ENCODE data around the gene PTX4.
"Not testable (repeated sequence)": the region's sequence is repeated elsewhere in the genome, so short reads cannot be mapped to it uniquely, and the experiment has no call there.

PTX4 gene

GRCh38 chr16:1444730-1445517 is 43.8 kb downstream of the PTX4 start:
- Histone ChIP-seq H3K9me3 (ENCODE audit: control insufficient read depth in 1 of 2, low read length in 2 of 2) (no peaks in the 10 kb centered on the region), H3K4me3 (ENCODE audit: low read depth in 1 of 2, low read length in 2 of 2) (no peak overlapping the region), H3K27ac (ENCODE audit: low read length) (no peak overlapping the region)

GRCh38 chr16:1443980-1444729 is 44.6 kb downstream of the PTX4 start, which contains the start of gene CCDC154:
Gene CCDC154, minus strand, starts transcription at chr16:1444556. Its CDS starts 234 bp downstream, at chr16:1444322.
- Histone ChIP-seq H3K27ac (ENCODE audit: low read length) (no peak within 1 kb of the TSS), H3K36me3 (ENCODE audit: control insufficient read depth in 1 of 2, insufficient read depth in 2 of 2, low read length in 2 of 2) (peaks cover 0 to 38% of the 10 kb centered on the region in 2 donors), H3K4me3 (ENCODE audit: low read depth in 1 of 2, low read length in 2 of 2) (no peak within 1 kb of the TSS), H3K9me3 (ENCODE audit: control insufficient read depth in 1 of 2, low read length in 2 of 2) (no peaks in the 10 kb centered on the region), H3K4me1 (ENCODE audit: control insufficient read depth in 1 of 2, insufficient read depth in 2 of 2, low read length in 2 of 2) (no peaks in the 10 kb centered on the region), H3K27me3 (ENCODE audit: low read depth, low read length) (no peaks in the 10 kb centered on the region)

More at GRCh38 chr16:1444730-1445517, 43.8 kb downstream of the PTX4 start:
- Histone ChIP-seq H3K36me3 (ENCODE audit: control insufficient read depth in 1 of 2, insufficient read depth in 2 of 2, low read length in 2 of 2) (peaks cover 0 to 45% of the 10 kb centered on the region in 2 donors), H3K4me1 (ENCODE audit: control insufficient read depth in 1 of 2, insufficient read depth in 2 of 2, low read length in 2 of 2) (no peaks in the 10 kb centered on the region), H3K27me3 (ENCODE audit: low read depth, low read length) (no peaks in the 10 kb centered on the region)

- H3K9me3 ChIP-seq (ENCODE audit: control insufficient read depth in 1 of 2, low read length in 2 of 2) = no peaks in the 10 kb centered on the region
- peaks cover 0 to 31% of the 10 kb centered on the region in 2 donors for H3K36me3 ChIP-seq (ENCODE audit: control insufficient read depth in 1 of 2, insufficient read depth in 2 of 2, low read length in 2 of 2)
- H3K27me3 ChIP-seq (ENCODE audit: low read depth, low read length) = no peaks in the 10 kb centered on the region
- no peaks in the 10 kb centered on the region for H3K4me1 ChIP-seq (ENCODE audit: control insufficient read depth in 1 of 2, insufficient read depth in 2 of 2, low read length in 2 of 2)
- H3K27ac ChIP-seq (ENCODE audit: low read length) = no peak overlapping the region
- no peak overlapping the region for H3K4me3 ChIP-seq (ENCODE audit: low read depth in 1 of 2, low read length in 2 of 2)
Measured at GRCh38 chr16:1443403-1443973, 45.3 kb downstream of the PTX4 start.

GRCh38 chr16:1442697-1443096 is 46.0 kb downstream of the PTX4 start:
- no peaks in the 10 kb centered on the region for H3K27me3 ChIP-seq (ENCODE audit: low read depth, low read length)
- H3K4me3 ChIP-seq (ENCODE audit: low read depth in 1 of 2, low read length in 2 of 2) = no peak overlapping the region
- peaks cover 0 to 24% of the 10 kb centered on the region in 2 donors for H3K36me3 ChIP-seq (ENCODE audit: control insufficient read depth in 1 of 2, insufficient read depth in 2 of 2, low read length in 2 of 2)
- H3K9me3 ChIP-seq (ENCODE audit: control insufficient read depth in 1 of 2, low read length in 2 of 2) = no peaks in the 10 kb centered on the region
- H3K27ac ChIP-seq (ENCODE audit: low read length) = no peak overlapping the region
- no peaks in the 10 kb centered on the region for H3K4me1 ChIP-seq (ENCODE audit: control insufficient read depth in 1 of 2, insufficient read depth in 2 of 2, low read length in 2 of 2)

GRCh38 chr16:1441391-1441829 is 47.3 kb downstream of the PTX4 start:
- Histone ChIP-seq H3K27me3 (ENCODE audit: low read depth, low read length) (no peaks in the 10 kb centered on the region), H3K9me3 (ENCODE audit: control insufficient read depth in 1 of 2, low read length in 2 of 2) (no peaks in the 10 kb centered on the region), H3K27ac (ENCODE audit: low read length) (no peak overlapping the region), H3K36me3 (ENCODE audit: control insufficient read depth in 1 of 2, insufficient read depth in 2 of 2, low read length in 2 of 2) (peaks cover 0 to 11% of the 10 kb centered on the region in 2 donors), H3K4me1 (ENCODE audit: control insufficient read depth in 1 of 2, insufficient read depth in 2 of 2, low read length in 2 of 2) (no peaks in the 10 kb centered on the region), H3K4me3 (ENCODE audit: low read depth in 1 of 2, low read length in 2 of 2) (no peak overlapping the region)

- H3K4me3 ChIP-seq (ENCODE audit: low read depth in 1 of 2, low read length in 2 of 2); H3K27ac ChIP-seq (ENCODE audit: low read length); H3K27me3 ChIP-seq (ENCODE audit: low read depth, low read length); H3K9me3 ChIP-seq (ENCODE audit: control insufficient read depth in 1 of 2, low read length in 2 of 2); H3K36me3 ChIP-seq (ENCODE audit: control insufficient read depth in 1 of 2, insufficient read depth in 2 of 2, low read length in 2 of 2); H3K4me1 ChIP-seq (ENCODE audit: control insufficient read depth in 1 of 2, insufficient read depth in 2 of 2, low read length in 2 of 2): not testable (repeated sequence)
Measured at GRCh38 chr16:1439699-1440074, 49.1 kb downstream of the PTX4 start.

GRCh38 chr16:1439058-1439698 is 49.6 kb downstream of the PTX4 start:
- H3K4me1 ChIP-seq (ENCODE audit: control insufficient read depth in 1 of 2, insufficient read depth in 2 of 2, low read length in 2 of 2) = no peaks in the 10 kb centered on the region
- H3K9me3 ChIP-seq (ENCODE audit: control insufficient read depth in 1 of 2, low read length in 2 of 2) = no peaks in the 10 kb centered on the region
- no peak overlapping the region for H3K4me3 ChIP-seq (ENCODE audit: low read depth in 1 of 2, low read length in 2 of 2)
- no peak overlapping the region for H3K27ac ChIP-seq (ENCODE audit: low read length)
- no peaks in the 10 kb centered on the region for H3K27me3 ChIP-seq (ENCODE audit: low read depth, low read length)
- H3K36me3 ChIP-seq (ENCODE audit: control insufficient read depth in 1 of 2, insufficient read depth in 2 of 2, low read length in 2 of 2) = no peaks in the 10 kb centered on the region

GRCh38 chr16:1438229-1439057 is 50.3 kb downstream of the PTX4 start:
- Histone ChIP-seq H3K4me1 (ENCODE audit: control insufficient read depth in 1 of 2, insufficient read depth in 2 of 2, low read length in 2 of 2) (no peaks in the 10 kb centered on the region), H3K27me3 (ENCODE audit: low read depth, low read length) (no peaks in the 10 kb centered on the region), H3K4me3 (ENCODE audit: low read depth in 1 of 2, low read length in 2 of 2) (no peak overlapping the region), H3K36me3 (ENCODE audit: control insufficient read depth in 1 of 2, insufficient read depth in 2 of 2, low read length in 2 of 2) (no peaks in the 10 kb centered on the region), H3K9me3 (ENCODE audit: control insufficient read depth in 1 of 2, low read length in 2 of 2) (no peaks in the 10 kb centered on the region), H3K27ac (ENCODE audit: low read length) (no peak overlapping the region)

- no peak overlapping the region for H3K4me3 ChIP-seq (ENCODE audit: low read depth in 1 of 2, low read length in 2 of 2)
- H3K4me1 ChIP-seq (ENCODE audit: control insufficient read depth in 1 of 2, insufficient read depth in 2 of 2, low read length in 2 of 2) = no peaks in the 10 kb centered on the region
- H3K36me3 ChIP-seq (ENCODE audit: control insufficient read depth in 1 of 2, insufficient read depth in 2 of 2, low read length in 2 of 2) = no peaks in the 10 kb centered on the region
- no peak overlapping the region for H3K27ac ChIP-seq (ENCODE audit: low read length)
- H3K9me3 ChIP-seq (ENCODE audit: control insufficient read depth in 1 of 2, low read length in 2 of 2) = no peaks in the 10 kb centered on the region
- no peaks in the 10 kb centered on the region for H3K27me3 ChIP-seq (ENCODE audit: low read depth, low read length)
Measured at GRCh38 chr16:1437606-1438005, 51.1 kb downstream of the PTX4 start.

- Histone ChIP-seq H3K4me1 (ENCODE audit: control insufficient read depth in 1 of 2, insufficient read depth in 2 of 2, low read length in 2 of 2) (no peaks in the 10 kb centered on the region), H3K27ac (ENCODE audit: low read length) (no peak overlapping the region), H3K4me3 (ENCODE audit: low read depth in 1 of 2, low read length in 2 of 2) (no peak overlapping the region), H3K9me3 (ENCODE audit: control insufficient read depth in 1 of 2, low read length in 2 of 2) (no peaks in the 10 kb centered on the region), H3K27me3 (ENCODE audit: low read depth, low read length) (no peaks in the 10 kb centered on the region), H3K36me3 (ENCODE audit: control insufficient read depth in 1 of 2, insufficient read depth in 2 of 2, low read length in 2 of 2) (no peaks in the 10 kb centered on the region)
Measured at GRCh38 chr16:1436731-1437355, 51.9 kb downstream of the PTX4 start.
